ENCODE results near the gene IL10RA.

The IL10RA gene

DNA sequence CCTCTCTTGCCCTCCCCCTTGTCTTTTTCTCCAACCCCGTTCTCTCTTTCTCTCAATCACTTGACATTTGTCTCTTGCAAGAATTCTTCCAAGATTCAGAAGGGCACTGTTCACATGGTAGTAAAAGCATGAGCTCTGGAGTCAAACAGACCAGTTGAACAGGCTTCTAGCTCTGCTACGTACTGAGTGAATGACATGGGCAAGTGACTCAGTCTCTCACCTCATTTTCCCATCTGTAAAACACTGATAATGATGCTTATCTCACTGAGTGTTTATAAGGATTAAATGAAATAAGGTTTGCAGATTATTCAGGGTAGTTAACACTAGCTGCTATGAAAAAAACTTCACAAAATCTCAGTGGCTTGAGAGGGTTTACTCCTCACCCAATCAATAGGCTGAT, 5.9 kb upstream of the IL10RA start:
- no peak for DNase-seq (ENCODE audit: low spot score)
- in situ Hi-C loops (cut with MboI; ENCODE audit: low pct_unique_long_range_greater_than_20kb, low sequenced_read_pairs, unreplicated experiment) = no loop called here
- TF ChIP-seq, protein P1, sequence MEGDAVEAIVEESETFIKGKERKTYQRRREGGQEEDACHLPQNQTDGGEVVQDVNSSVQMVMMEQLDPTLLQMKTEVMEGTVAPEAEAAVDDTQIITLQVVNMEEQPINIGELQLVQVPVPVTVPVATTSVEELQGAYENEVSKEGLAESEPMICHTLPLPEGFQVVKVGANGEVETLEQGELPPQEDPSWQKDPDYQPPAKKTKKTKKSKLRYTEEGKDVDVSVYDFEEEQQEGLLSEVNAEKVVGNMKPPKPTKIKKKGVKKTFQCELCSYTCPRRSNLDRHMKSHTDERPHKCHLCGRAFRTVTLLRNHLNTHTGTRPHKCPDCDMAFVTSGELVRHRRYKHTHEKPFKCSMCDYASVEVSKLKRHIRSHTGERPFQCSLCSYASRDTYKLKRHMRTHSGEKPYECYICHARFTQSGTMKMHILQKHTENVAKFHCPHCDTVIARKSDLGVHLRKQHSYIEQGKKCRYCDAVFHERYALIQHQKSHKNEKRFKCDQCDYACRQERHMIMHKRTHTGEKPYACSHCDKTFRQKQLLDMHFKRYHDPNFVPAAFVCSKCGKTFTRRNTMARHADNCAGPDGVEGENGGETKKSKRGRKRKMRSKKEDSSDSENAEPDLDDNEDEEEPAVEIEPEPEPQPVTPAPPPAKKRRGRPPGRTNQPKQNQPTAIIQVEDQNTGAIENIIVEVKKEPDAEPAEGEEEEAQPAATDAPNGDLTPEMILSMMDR (IDR thresholded peaks at IDR 0.05; ENCODE audit: extremely low read depth, insufficient read depth, missing control alignments) = no peak

DNA sequence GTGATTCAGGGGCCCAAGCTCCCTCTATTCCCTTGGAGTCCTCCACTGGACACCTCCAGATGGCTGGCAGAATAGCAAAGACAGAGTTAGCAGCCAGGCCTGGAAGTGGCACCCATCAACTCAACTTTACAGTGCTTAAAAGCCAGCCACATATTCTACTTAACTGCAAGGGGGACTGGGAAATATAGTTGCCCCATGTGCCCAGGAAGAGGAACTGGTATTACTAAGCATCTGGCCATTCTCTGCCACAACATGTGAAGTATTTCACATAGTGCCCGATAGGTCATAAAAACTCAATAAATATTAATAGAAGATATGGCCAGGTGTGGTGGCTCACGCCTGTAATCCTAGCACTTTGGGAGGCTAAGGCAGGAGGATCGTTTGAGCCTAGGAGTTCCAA, 5.5 kb upstream of the IL10RA start:
- TF ChIP-seq, protein P1 (IDR thresholded peaks at IDR 0.05; ENCODE audit: extremely low read depth, insufficient read depth, missing control alignments) = no peak
- in situ Hi-C loops (cut with MboI; ENCODE audit: low pct_unique_long_range_greater_than_20kb, low sequenced_read_pairs, unreplicated experiment) = no loop called here
- no peak for DNase-seq (ENCODE audit: low spot score)

DNA sequence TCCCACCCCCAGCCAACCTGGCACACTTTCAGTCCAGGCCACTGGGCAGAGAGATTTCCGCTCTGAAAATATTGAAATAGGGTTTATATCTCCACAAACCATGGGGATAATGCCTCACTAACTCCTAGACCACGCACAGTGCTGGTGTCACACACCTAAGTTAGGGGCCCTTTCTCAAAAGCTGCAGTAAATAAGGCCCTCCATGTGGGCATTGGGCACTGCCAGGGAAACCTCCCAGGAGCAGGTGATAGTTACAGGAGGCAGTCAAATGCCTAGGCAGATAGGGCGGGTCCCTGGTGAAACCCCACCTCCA, 3.1 kb upstream of the IL10RA start:
- TF ChIP-seq, protein P1 (IDR thresholded peaks at IDR 0.05; ENCODE audit: extremely low read depth, insufficient read depth, missing control alignments) = no peak
- DNase-seq (ENCODE audit: low spot score) = no peak
- in situ Hi-C loops (cut with MboI; ENCODE audit: low pct_unique_long_range_greater_than_20kb, low sequenced_read_pairs, unreplicated experiment) = no loop called here

DNA sequence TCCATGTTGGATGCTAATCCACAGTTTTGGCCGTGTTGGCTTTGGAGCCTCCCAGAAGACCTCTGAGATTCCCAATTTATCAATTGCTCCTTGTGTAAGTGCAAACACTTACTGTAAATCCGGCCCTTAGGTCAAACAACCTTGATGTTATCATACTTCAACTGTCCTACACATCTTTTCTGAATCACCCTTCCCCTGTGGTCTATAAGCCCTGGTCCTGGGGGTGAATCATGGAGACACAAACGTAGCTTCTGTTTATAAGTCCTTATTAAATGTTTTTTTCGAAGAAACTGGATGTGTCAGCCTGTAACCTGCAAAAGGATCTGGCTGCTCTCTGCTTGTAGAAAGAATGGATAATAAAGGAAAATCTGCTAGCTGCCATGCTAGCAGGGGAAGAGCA, 1.7 kb upstream of the IL10RA start:
- no peak for DNase-seq (ENCODE audit: low spot score)
- TF ChIP-seq, protein P1 (IDR thresholded peaks at IDR 0.05; ENCODE audit: extremely low read depth, insufficient read depth, missing control alignments) = no peak
- in situ Hi-C loops (cut with MboI; ENCODE audit: low pct_unique_long_range_greater_than_20kb, low sequenced_read_pairs, unreplicated experiment) = no loop called here

DNA sequence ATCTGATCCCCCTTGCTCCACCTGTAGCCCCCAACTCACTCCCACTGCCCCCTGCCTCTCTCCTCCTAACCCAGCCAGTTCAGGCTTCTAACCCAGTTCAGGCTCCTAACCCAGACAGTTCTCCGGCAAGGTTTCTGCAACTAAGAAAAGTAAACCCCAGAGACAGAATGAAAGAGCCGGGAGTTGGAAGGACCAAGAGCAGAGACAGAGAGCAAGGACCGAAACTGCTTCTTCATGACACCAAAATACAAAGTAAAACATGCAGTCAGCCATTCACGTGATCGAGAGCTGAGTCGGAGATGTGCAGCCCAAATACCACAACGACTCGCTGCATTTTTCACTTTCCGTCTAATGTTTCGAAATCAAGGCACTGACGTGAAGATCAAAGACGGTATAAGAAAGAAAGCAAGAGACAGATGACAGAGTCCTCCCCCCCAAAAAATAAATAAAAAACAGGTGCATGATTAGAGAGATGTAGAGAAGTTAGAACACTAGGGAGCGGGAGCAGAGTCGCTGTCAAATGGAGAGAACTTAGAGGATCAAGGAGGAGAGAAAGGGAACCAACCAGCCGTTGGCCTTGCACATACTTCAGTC, 884 bp downstream of the IL10RA start:
- in situ Hi-C loops (cut with MboI; ENCODE audit: low pct_unique_long_range_greater_than_20kb, low sequenced_read_pairs, unreplicated experiment) = no loop called here
- DNase-seq (ENCODE audit: low spot score) = peak; percentile 88
- TF ChIP-seq, protein P1 (IDR thresholded peaks at IDR 0.05; ENCODE audit: extremely low read depth, insufficient read depth, missing control alignments) = no peak

DNA sequence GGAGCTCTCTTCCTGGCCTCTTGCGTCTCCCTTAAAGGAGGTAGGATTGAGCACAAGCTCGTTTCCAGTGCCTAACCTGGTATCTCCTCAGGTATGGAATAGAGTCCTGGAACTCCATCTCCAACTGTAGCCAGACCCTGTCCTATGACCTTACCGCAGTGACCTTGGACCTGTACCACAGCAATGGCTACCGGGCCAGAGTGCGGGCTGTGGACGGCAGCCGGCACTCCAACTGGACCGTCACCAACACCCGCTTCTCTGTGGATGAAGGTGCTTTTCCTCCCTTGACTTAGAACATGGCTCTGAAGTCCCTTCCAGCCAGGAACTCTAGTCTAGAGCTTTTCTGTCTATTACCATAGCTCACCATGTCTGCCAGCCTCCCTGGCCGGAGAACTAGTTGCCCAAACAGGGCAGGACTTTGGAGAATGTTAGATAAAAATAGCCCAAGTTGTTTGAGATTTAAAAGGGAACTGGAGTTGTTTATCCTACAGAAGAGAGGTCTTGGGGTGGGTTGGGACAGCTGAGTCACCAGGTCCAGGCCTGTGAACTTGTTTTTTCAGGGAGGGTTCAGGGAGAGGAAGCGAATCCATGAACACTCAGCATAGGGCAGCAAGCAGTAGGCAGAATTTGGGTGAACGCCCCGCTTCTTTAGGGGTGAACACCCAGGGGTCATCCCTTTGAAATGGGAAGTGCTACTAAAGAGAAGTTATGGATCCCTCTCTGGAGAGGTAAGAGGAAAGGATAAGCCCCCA, 3.3 kb downstream of the IL10RA start:
- TF ChIP-seq, protein P1 (IDR thresholded peaks at IDR 0.05; ENCODE audit: extremely low read depth, insufficient read depth, missing control alignments) = no peak
- in situ Hi-C loops (cut with MboI; ENCODE audit: low pct_unique_long_range_greater_than_20kb, low sequenced_read_pairs, unreplicated experiment) = no loop called here
- DNase-seq (ENCODE audit: low spot score) = no peak

All from GM13977 (cell line).